ENCODE data around the gene SLC6A13.
"Not testable (repeated sequence)": the region's sequence is repeated elsewhere in the genome, so short reads cannot be mapped to it uniquely, and the experiment has no call there.

GRCh38 chr12:298059-298458 lies 35.4 kb upstream of the SLC6A13 start:
- TF ChIP-seq TAF1 (IDR thresholded peaks at IDR 0.05; ENCODE audit: borderline replicate concordance, low read depth, low read length); POLR2A (IDR thresholded peaks at IDR 0.05; ENCODE audit: low read depth, low read length); POLR2AphosphoS5 (IDR thresholded peaks at IDR 0.05; ENCODE audit: low read depth, low read length): not testable (repeated sequence)

Data from GM12892 (cell line).